ENCODE data around the gene IQSEC1. TPM values are rescaled to one million over a fixed set of nuclear protein-coding genes. Genes with fewer than 3 reads are reported as not detected.

Gene IQSEC1
- total and polyA plus RNA-seq, 2 donors (not counting 1 experiment from before 2014, with no cell fraction given) = 96.7 to 222 TPM

- TF ChIP-seq EZH2 (IDR thresholded peaks at IDR 0.05; ENCODE audit: borderline replicate concordance, insufficient read depth, low read depth, low read length, poor library complexity, severe bottlenecking) = no peak
- TF ChIP-seq, protein P1, sequence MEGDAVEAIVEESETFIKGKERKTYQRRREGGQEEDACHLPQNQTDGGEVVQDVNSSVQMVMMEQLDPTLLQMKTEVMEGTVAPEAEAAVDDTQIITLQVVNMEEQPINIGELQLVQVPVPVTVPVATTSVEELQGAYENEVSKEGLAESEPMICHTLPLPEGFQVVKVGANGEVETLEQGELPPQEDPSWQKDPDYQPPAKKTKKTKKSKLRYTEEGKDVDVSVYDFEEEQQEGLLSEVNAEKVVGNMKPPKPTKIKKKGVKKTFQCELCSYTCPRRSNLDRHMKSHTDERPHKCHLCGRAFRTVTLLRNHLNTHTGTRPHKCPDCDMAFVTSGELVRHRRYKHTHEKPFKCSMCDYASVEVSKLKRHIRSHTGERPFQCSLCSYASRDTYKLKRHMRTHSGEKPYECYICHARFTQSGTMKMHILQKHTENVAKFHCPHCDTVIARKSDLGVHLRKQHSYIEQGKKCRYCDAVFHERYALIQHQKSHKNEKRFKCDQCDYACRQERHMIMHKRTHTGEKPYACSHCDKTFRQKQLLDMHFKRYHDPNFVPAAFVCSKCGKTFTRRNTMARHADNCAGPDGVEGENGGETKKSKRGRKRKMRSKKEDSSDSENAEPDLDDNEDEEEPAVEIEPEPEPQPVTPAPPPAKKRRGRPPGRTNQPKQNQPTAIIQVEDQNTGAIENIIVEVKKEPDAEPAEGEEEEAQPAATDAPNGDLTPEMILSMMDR (IDR thresholded peaks at IDR 0.05) = no peak
- ATAC-seq (ENCODE audit: low read depth) (no peak), DNase-seq (no peak)
- ChIA-PET CTCF (interaction anchor here (1.2 to 2.2 kb wide), 4 partner anchors 9 to 488 kb away, joined by 4 to 8 read pairs (median 5); no protein-coding TSS in a partner anchor), POLR2A (no interaction called here)
- Mint-ChIP-seq H3K4me1 (peaks cover 93% of the 10 kb centered on the region), H3K27ac (peak overlapping the region; percentile 64), H3K27me3 (no peaks in the 10 kb centered on the region), H3K4me3 (peak overlapping the region; percentile 37), H3K9me3 (ENCODE audit: insufficient read depth) (no peaks in the 10 kb centered on the region)
- H2AFZ ChIP-seq (ENCODE audit: insufficient read depth, low read depth, low read length, poor library complexity, severe bottlenecking) = no peak overlapping the region
- H3K27ac ChIP-seq (ENCODE audit: low read length in 2 of 2) = peak overlapping the region in 1 of 2 donors; percentile 39
- no peak overlapping the region for H3K4me3 ChIP-seq (ENCODE audit: control extremely low read depth in 1 of 5, extremely low read depth in 1 of 5, insufficient read depth in 1 of 5, low read depth in 2 of 5, low read length in 4 of 5)
- H3K79me2 ChIP-seq (ENCODE audit: control insufficient read depth, insufficient read depth, low read length) = peaks cover 97% of the 10 kb centered on the region
- H4K20me1 ChIP-seq (ENCODE audit: control insufficient read depth, insufficient read depth, low read length, poor library complexity, severe bottlenecking) = peaks cover 97% of the 10 kb centered on the region
- no peaks in the 10 kb centered on the region for H3K9me3 ChIP-seq (ENCODE audit: control extremely low read depth in 1 of 3, control insufficient read depth in 2 of 3, insufficient read depth in 1 of 3, low read length in 2 of 3)
- 76% methylated on average over 7 of the region's 8 CpGs for WGBS (ENCODE audit: insufficient coverage)
- H3K27me3 ChIP-seq (replicated peaks in 1 of 4; ENCODE audit: control extremely low read depth in 1 of 4, control insufficient read depth in 3 of 4, insufficient read depth in 4 of 4, low read length in 3 of 4) = no peaks in the 10 kb centered on the region
- H3K4me1 ChIP-seq (ENCODE audit: control insufficient read depth in 2 of 2, insufficient read depth in 2 of 2, low read length in 2 of 2) = peaks cover 91 to 94% of the 10 kb centered on the region in 2 donors
- peaks cover 0 to 56% of the 10 kb centered on the region in 2 experiments for H3K36me3 ChIP-seq (replicated peaks in 1 of 2; ENCODE audit: control extremely low read depth in 1 of 2, control insufficient read depth in 1 of 2, extremely low read depth in 1 of 2, insufficient read depth in 2 of 2, low read length in 1 of 2)
- intact Hi-C loops (cut with micrococcal nuclease) = loop anchor here (2.0 kb wide), 1 partner anchor 113 kb away; no protein-coding TSS in a partner anchor
- peak overlapping the region; percentile 32 for H3K4me2 ChIP-seq (replicated peaks; ENCODE audit: low read depth, low read length, poor library complexity, severe bottlenecking)
- no peak overlapping the region for H3K9ac ChIP-seq (ENCODE audit: low read length)
Measured at GRCh38 chr3:12963922-12964701, 109.1 kb downstream of the IQSEC1 start.
